ENCODE measurements around the gene PEAK1. TPM values are rescaled to one million over a fixed set of nuclear protein-coding genes. Genes with fewer than 3 reads are reported as not detected.

The PEAK1 gene
- total RNA-seq, 4 donors from 2014 or later, result 37.8 to 75.3 (median 55.0) TPM

DNA sequence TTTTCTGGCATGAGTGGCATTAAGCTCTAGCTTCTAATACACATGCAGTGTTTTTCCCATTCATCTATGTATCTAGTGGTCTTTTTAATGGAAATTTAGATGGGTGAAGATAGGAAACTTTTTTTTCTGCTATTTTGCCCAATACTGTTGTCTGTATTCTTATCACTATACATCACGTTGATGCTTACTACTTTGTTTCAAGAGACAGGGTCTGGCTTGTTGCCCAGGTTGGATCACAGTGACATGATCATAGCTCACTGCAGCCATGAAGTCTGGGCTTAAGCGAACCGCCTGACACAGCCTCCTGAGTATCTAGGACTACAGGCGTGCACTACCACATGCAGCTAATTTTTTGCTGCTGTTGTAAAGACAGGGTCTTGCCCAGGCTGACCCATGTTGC is 84.6 kb downstream of the PEAK1 start:
- TF ChIP-seq, protein P1, sequence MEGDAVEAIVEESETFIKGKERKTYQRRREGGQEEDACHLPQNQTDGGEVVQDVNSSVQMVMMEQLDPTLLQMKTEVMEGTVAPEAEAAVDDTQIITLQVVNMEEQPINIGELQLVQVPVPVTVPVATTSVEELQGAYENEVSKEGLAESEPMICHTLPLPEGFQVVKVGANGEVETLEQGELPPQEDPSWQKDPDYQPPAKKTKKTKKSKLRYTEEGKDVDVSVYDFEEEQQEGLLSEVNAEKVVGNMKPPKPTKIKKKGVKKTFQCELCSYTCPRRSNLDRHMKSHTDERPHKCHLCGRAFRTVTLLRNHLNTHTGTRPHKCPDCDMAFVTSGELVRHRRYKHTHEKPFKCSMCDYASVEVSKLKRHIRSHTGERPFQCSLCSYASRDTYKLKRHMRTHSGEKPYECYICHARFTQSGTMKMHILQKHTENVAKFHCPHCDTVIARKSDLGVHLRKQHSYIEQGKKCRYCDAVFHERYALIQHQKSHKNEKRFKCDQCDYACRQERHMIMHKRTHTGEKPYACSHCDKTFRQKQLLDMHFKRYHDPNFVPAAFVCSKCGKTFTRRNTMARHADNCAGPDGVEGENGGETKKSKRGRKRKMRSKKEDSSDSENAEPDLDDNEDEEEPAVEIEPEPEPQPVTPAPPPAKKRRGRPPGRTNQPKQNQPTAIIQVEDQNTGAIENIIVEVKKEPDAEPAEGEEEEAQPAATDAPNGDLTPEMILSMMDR (IDR thresholded peaks at IDR 0.05), result no peak
- ATAC-seq (ENCODE audit: low FRiP score), result no peak
- DNase-seq (ENCODE audit: low spot score), result no peak

DNA sequence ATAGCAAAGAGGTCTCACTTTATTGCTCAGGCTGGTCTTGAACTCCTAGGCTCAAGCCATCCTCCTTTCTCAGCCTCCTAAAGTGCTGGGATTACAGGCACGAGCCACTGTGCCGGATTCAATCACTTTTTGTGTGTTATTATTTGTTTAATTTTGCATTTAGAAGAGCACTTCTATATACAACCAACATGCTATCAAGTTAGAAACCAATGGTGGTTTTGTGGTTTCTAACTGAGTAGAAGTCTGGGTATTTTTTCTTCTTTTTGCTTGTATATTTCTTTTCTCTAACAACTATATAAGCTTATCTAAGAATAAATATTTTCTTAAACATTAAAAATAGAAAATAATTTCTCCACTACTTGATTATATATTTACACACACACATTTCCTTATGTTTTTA is 86.7 kb downstream of the PEAK1 start:
- no peak for ATAC-seq (ENCODE audit: low FRiP score)
- no peak for DNase-seq (ENCODE audit: low spot score)
- TF ChIP-seq, protein P1 (IDR thresholded peaks at IDR 0.05), result no peak

DNA sequence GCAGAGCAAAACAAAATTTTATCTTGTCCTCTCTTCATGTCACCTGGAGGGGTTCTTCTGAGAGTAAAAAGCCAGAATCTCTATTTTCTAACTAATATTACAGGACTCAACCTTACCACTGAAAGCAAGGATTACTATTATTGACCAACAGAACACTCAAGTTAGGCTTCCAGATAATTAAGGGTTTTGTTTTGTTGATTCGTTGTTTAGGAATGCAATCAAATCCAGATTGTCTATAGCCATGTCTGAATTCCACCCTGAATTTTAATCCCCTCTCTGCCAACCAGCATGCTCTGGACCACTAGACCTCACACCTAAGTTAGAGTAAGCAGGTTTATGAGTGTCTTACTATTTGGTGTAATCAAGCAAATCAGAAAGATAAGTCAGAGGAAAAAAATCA is 90.7 kb downstream of the PEAK1 start:
- no peak for ATAC-seq (ENCODE audit: low FRiP score)
- no peak for DNase-seq (ENCODE audit: low spot score)
- TF ChIP-seq, protein P1 (IDR thresholded peaks at IDR 0.05), result no peak

DNA sequence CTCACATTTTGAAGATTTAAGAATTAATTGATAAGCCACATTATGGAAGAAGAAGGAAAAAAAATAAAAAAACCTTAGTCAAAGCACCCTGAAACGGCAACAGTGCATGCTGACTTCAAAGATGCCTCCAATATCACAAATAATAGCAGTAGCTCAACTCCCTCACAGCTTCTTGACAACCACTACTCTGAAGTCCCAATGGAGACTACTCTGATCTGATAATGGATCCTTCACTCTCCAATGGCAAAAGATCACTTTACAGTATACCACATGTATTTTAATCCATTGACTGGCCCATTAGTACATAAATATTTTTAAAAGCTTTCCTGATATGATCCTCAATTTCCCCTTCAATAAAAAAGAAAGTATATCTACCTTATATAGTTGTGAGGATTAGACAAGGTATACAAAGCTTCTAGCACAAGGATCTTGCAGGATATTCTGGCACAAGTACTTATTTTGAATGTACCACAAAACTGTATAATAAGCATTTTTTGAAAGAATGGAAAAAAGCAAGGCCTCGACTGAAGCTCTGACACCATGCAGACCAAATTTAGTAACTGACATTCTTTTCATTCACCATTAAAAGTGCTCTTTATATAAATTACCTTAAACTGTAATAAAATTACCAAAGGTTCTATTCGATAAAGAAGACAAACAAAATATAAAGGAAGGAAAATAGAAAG is 91.9 kb downstream of the PEAK1 start:
- no peak for ATAC-seq (ENCODE audit: low FRiP score)
- TF ChIP-seq, protein P1 (IDR thresholded peaks at IDR 0.05), result no peak
- DNase-seq (ENCODE audit: low spot score), result no peak

DNA sequence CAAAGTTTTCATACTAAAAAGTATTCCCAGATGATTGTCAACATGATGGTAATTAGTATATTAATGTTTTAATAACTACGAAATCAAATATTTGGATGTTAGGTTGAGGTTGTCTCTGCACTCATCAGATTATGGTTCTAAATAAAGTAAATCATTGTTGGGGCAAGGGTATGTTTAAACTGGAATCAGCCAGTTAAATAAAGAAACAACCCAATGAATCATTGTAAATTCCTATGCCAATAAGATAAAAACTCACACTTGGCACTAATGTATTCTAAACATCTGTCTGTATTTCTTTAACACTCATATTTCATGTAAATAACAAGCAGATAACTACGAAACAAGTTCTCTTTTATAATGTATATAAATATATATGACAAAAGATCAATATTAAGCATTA is 92.7 kb downstream of the PEAK1 start:
- TF ChIP-seq, protein P1 (IDR thresholded peaks at IDR 0.05), result no peak

DNA sequence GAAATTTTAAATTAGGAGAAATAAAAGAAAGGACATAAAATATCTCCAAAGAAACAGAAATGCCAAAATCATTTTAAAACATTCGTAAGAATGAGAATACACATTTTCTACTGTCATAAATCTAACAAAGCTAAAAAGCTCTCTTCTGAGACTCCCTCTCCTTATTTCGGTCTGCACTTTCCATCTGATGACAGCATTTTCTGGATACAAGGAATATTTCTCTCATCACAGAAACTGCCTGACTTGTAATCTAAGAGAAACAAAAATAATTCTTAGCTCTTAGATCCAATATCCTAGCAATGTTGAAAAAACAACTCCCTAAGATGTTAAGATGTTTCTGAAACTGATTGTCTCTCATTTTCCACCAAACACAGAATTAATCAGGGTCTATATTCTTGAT is 93.5 kb downstream of the PEAK1 start:
- ATAC-seq (ENCODE audit: low FRiP score) (no peak), DNase-seq (ENCODE audit: low spot score) (no peak)
- TF ChIP-seq, protein P1 (IDR thresholded peaks at IDR 0.05), result no peak

More for the DNA sequence above, 92.7 kb downstream of the PEAK1 start:
- DNase-seq (ENCODE audit: low spot score) (no peak), ATAC-seq (ENCODE audit: low FRiP score) (no peak)

DNA sequence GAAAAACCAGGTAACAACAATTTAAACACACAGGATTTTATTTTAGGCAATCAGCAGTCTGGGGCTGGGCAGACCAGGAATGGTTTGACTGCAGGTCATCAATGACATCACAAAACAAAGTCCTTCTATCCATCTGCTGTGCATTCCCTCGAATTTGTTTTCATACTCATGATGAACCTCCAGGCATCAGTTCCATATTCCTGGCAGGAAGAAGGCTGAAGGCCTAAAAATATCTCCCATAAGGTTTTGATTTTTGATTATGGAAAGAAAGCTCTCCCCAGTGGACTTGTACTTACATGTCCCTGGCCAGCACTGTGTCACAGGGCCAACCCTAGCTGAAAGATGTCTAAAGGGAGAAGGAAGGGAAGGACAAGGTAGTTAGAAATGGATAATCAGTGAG is 107.4 kb downstream of the PEAK1 start:
- TF ChIP-seq, protein P1 (IDR thresholded peaks at IDR 0.05), result no peak
- ATAC-seq (ENCODE audit: low FRiP score) (no peak), DNase-seq (ENCODE audit: low spot score) (no peak)

Data from omental fat pad (tissue), 4 donors.